AG20443 (cell line): Measurements from ENCODE around the gene ATG7.
"Not testable (repeated sequence)": the region's sequence is repeated elsewhere in the genome, so short reads cannot be mapped to it uniquely, and the experiment has no call there.

Experiments used
- DNase-seq: peaks from one replicate; pipeline ENCODE4 v3.0.0; 2012; ENCODE audit warnings: low spot score, mixed read lengths

ATG7 gene

GRCh38 chr3:11465744-11466616, 193.8 kb downstream of the ATG7 start:
- peak; percentile 72 for DNase-seq

GRCh38 chr3:11467875-11468274, 195.7 kb downstream of the ATG7 start:
- no peak for DNase-seq

- DNase-seq, result no peak
Observed at GRCh38 chr3:11470031-11470853, 198.0 kb downstream of the ATG7 start.

- no peak for DNase-seq
Observed at GRCh38 chr3:11475324-11475723, 203.1 kb downstream of the ATG7 start.

- no peak for DNase-seq
Observed at GRCh38 chr3:11476735-11477144, 204.5 kb downstream of the ATG7 start.

- DNase-seq, result peak; percentile 75
Observed at GRCh38 chr3:11477407-11477911, 205.3 kb downstream of the ATG7 start.

GRCh38 chr3:11478167-11478566, 206.0 kb downstream of the ATG7 start:
- no peak for DNase-seq

GRCh38 chr3:11479221-11479620, 207.0 kb downstream of the ATG7 start:
- no peak for DNase-seq

- DNase-seq, result no peak
Observed at GRCh38 chr3:11480663-11481298, 208.6 kb downstream of the ATG7 start.

GRCh38 chr3:11481556-11481955, 209.4 kb downstream of the ATG7 start:
- no peak for DNase-seq

GRCh38 chr3:11482021-11482420, 209.8 kb downstream of the ATG7 start:
- no peak for DNase-seq

GRCh38 chr3:11488356-11488755, 216.2 kb downstream of the ATG7 start:
- DNase-seq, result not testable (repeated sequence)

GRCh38 chr3:11494131-11494916, 222.1 kb downstream of the ATG7 start:
- DNase-seq, result no peak

- no peak for DNase-seq
Observed at GRCh38 chr3:11495948-11496557, 223.9 kb downstream of the ATG7 start.

- DNase-seq, result no peak
Observed at GRCh38 chr3:11498177-11498576, 226.0 kb downstream of the ATG7 start.

- peak; percentile 30 for DNase-seq
Observed at GRCh38 chr3:11498646-11499045, 226.4 kb downstream of the ATG7 start.

- DNase-seq, result peak; percentile 79
Observed at GRCh38 chr3:11499144-11499543, 226.9 kb downstream of the ATG7 start.

- DNase-seq, result not testable (repeated sequence)
Observed at GRCh38 chr3:11502413-11502812, 230.2 kb downstream of the ATG7 start.

GRCh38 chr3:11507719-11508118, 235.5 kb downstream of the ATG7 start:
- DNase-seq, result no peak

- no peak for DNase-seq
Observed at GRCh38 chr3:11508346-11509172, 236.4 kb downstream of the ATG7 start.
